ENCODE data around the gene GPC6. TPM values are rescaled to one million over a fixed set of nuclear protein-coding genes. Genes with fewer than 3 reads are reported as not detected.

The GPC6 gene
- total RNA-seq, 1 donor from 2014 or later: not detected

DNA sequence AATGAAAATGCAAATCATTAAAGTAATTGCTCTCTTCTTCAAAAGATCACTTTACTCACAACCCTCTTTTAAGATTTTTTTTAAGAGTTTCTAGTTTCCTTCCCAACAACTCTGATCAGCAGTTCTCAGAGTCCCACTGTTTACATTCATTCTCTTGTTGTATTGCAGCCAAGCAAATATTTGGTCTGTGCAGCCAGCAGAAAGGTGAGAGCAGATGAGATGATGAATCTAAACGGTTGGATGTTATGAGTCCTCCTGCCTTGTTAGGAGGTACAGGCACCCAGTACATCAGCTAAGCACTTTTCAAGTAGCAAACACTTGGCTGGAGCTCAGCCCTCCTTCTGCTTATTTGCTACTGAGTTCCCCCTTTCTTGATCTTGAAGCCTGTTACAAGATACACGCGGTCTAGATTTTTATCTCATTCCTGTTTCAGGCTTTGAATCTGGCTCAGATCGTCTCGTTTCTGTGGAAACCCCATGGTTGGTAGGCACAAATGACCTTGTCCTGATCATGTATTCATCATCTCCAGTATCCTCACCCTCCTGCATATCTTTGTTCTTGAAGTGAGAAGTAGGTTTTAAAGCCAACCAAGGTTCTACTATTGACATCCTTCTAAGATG is 952.1 kb downstream of the GPC6 start:
- TF ChIP-seq, protein P1, sequence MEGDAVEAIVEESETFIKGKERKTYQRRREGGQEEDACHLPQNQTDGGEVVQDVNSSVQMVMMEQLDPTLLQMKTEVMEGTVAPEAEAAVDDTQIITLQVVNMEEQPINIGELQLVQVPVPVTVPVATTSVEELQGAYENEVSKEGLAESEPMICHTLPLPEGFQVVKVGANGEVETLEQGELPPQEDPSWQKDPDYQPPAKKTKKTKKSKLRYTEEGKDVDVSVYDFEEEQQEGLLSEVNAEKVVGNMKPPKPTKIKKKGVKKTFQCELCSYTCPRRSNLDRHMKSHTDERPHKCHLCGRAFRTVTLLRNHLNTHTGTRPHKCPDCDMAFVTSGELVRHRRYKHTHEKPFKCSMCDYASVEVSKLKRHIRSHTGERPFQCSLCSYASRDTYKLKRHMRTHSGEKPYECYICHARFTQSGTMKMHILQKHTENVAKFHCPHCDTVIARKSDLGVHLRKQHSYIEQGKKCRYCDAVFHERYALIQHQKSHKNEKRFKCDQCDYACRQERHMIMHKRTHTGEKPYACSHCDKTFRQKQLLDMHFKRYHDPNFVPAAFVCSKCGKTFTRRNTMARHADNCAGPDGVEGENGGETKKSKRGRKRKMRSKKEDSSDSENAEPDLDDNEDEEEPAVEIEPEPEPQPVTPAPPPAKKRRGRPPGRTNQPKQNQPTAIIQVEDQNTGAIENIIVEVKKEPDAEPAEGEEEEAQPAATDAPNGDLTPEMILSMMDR (IDR thresholded peaks at IDR 0.05): no peak
- H3K27ac Mint-ChIP-seq: no peak overlapping the region
- no peak for DNase-seq
- H3K4me1 Mint-ChIP-seq: peaks cover 3% of the 10 kb centered on the region
- H3K27me3 Mint-ChIP-seq: no peaks in the 10 kb centered on the region
- no peaks in the 10 kb centered on the region for H3K9me3 Mint-ChIP-seq
- intact Hi-C loops (cut with micrococcal nuclease): no loop called here
- H3K36me3 Mint-ChIP-seq (ENCODE audit: low read depth): no peaks in the 10 kb centered on the region
- POLR2A ChIA-PET: no interaction called here
- no peak for ATAC-seq (ENCODE audit: low read depth)
- CTCF ChIA-PET: no interaction called here
- H3K4me3 Mint-ChIP-seq: no peak overlapping the region

DNA sequence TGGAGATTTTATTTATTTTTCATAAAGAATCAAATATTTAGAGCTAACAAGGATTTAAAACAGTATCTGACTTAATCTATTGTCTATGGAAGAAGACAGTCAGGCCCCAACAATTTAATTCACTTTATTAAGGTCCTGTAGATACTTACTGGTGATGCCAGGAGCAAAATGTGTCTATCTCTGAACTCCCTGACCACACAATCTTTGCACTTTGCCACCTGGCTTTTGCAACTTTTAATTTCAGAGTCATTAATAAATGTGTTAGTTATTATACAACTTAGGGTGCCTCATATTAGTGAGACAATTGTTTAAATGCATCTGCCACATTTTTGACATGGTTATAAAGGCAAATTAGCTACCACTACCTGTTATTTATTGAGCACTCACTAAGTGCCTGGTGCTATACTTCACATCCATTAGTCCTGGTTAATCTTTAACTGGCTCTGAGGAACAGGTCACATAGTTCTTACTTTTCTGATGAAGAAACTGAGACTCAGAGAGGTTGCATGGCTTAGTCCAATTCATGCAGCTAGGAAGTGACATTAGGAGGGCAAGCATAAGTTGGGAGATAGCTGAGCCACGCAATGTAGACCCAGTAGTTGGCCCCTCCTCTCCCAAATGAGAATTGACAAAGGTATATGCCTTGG is 955.0 kb downstream of the GPC6 start:
- DNase-seq (no peak), ATAC-seq (ENCODE audit: low read depth) (no peak)
- H3K27ac Mint-ChIP-seq: no peak overlapping the region
- H3K9me3 Mint-ChIP-seq: peaks cover 3% of the 10 kb centered on the region
- H3K4me3 Mint-ChIP-seq: no peak overlapping the region
- peaks cover 3% of the 10 kb centered on the region for H3K4me1 Mint-ChIP-seq
- TF ChIP-seq, protein P1 (IDR thresholded peaks at IDR 0.05): no peak
- H3K36me3 Mint-ChIP-seq (ENCODE audit: low read depth): no peaks in the 10 kb centered on the region
- no peaks in the 10 kb centered on the region for H3K27me3 Mint-ChIP-seq
- ChIA-PET POLR2A (no interaction called here), CTCF (no interaction called here)
- intact Hi-C loops (cut with micrococcal nuclease): no loop called here

DNA sequence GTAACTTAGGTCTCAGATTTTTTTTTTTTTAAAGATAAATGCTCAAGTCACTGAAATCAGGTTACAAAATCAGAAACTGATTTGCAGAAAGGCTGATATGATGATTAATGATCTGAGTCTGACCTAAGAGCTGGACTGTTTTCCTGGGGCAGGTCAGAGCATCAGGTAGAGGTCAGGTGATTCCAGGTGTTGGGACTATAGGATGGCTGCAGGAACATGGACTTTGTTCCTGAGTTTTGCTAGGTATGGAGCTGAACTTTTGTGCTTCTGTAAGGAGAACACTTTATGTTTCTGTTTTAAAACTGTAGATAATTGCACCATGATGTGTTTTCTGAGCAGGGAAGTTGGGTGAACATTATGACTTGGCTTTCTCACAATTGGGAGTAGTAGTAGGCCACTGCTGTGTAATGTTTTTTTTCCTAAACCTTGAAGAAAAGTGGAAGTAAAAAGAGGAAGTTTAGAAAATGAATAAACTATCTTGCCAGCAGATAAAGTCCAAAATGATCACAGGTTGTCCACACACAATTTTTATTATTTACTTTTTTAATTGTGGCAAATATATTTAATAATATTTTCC is 955.7 kb downstream of the GPC6 start:
- POLR2A ChIA-PET: no interaction called here
- Mint-ChIP-seq H3K27me3 (no peaks in the 10 kb centered on the region), H3K9me3 (peaks cover 3% of the 10 kb centered on the region), H3K4me1 (peaks cover 3% of the 10 kb centered on the region), H3K36me3 (ENCODE audit: low read depth) (no peaks in the 10 kb centered on the region), H3K4me3 (no peak overlapping the region), H3K27ac (no peak overlapping the region)
- TF ChIP-seq, protein P1 (IDR thresholded peaks at IDR 0.05): no peak
- DNase-seq (no peak), ATAC-seq (ENCODE audit: low read depth) (no peak)
- intact Hi-C loops (cut with micrococcal nuclease): no loop called here
- CTCF ChIA-PET: no interaction called here

DNA sequence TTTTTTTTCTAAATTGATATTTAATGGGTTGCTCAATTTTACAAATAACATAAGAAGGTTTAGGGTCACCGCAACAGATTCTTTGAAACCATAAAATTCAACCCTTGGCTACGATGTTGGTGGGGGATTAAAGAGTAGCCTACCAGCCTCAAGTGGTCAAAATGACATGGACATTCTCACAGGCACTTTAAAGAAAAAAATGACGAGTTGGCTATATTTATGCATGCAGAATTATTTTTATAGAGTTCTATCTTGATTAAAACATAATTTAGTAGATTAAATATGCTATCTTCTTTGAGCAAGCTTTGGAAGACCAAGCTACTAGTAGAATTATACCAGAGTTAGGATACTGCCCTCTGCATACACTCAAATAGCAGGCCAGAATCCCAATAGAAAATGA is 959.9 kb downstream of the GPC6 start:
- peaks cover 3% of the 10 kb centered on the region for H3K4me1 Mint-ChIP-seq
- H3K36me3 Mint-ChIP-seq (ENCODE audit: low read depth): no peaks in the 10 kb centered on the region
- ATAC-seq (ENCODE audit: low read depth) (no peak), DNase-seq (no peak)
- peaks cover 3% of the 10 kb centered on the region for H3K9me3 Mint-ChIP-seq
- H3K27ac Mint-ChIP-seq: no peak overlapping the region
- intact Hi-C loops (cut with micrococcal nuclease): no loop called here
- CTCF ChIA-PET: no interaction called here
- no peak overlapping the region for H3K4me3 Mint-ChIP-seq
- POLR2A ChIA-PET: no interaction called here
- TF ChIP-seq, protein P1 (IDR thresholded peaks at IDR 0.05): no peak
- no peaks in the 10 kb centered on the region for H3K27me3 Mint-ChIP-seq

DNA sequence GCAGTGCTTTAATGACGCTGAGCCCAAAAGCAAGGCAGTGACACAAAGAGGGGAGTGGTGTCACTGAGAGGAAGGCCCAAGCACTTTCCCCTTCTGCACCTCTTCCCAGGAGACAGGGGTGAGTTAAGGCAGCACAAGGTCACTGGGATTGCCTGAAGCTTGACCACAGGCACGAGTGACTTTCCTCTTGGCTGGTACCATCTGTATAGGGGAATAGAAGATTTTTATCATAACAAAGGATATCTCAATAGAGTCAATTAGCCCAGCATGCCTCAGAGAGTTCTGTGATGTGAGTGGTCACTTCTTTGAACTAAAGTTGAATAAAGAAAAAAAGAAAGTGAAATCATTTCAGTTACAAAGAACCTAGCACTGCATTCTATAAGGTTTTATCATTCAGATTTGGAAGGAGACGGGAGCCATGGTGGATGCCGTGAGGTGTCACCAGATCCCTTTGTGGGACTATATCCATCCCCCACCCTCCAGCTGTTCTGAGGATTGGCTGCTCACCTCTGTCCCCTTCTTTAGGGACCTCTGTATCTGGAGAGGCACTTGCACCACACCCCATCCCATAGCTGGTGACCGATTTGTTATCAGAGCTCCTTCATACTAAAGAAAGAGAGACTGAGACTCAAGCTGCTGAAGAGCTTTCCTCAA is 961.7 kb downstream of the GPC6 start:
- TF ChIP-seq, protein P1 (IDR thresholded peaks at IDR 0.05): no peak
- intact Hi-C loops (cut with micrococcal nuclease): no loop called here
- Mint-ChIP-seq H3K27ac (no peak overlapping the region), H3K9me3 (peaks cover 3% of the 10 kb centered on the region), H3K4me3 (no peak overlapping the region), H3K36me3 (ENCODE audit: low read depth) (no peaks in the 10 kb centered on the region), H3K4me1 (no peaks in the 10 kb centered on the region), H3K27me3 (no peaks in the 10 kb centered on the region)
- POLR2A ChIA-PET: no interaction called here
- no peak for DNase-seq
- CTCF ChIA-PET: no interaction called here
- no peak for ATAC-seq (ENCODE audit: low read depth)
